CD4-positive, alpha-beta T cell treated with Interleukin-15 for 1 hour (primary cell): ENCODE results near the gene RAPGEF4.
"Not testable (repeated sequence)": the region's sequence is repeated elsewhere in the genome, so short reads cannot be mapped to it uniquely, and the experiment has no call there.

Experiments
- DNase-seq: peaks from one replicate; pipeline ENCODE4 v3.0.0-alpha.2; 2020

Gene RAPGEF4

DNA sequence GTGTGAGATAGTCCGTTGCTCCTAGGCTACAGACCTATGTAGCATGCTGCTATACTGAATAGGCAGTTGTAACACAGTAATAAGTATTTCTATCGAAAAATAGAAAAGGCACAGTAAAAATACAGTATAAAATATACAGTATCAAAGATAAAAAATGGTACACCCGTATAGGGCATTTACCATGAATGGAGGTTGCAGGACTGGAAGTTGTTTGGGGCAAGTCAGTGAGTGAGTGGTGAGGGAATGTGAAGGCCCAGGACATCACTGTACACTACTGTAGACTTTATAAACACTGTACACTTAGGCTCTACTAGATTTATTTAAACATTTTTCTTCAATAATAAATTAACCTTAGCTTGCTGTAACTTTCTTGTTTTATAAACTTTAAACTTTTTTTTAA lies 343.5 kb downstream of the RAPGEF4 start:
- no peak for DNase-seq

GRCh38 chr2:173079973-173080860 lies 344.6 kb downstream of the RAPGEF4 start:
- no peak for DNase-seq

- no peak for DNase-seq
Measured at GRCh38 chr2:173086518-173087213, 351.0 kb downstream of the RAPGEF4 start.

GRCh38 chr2:173087214-173087581 lies 351.6 kb downstream of the RAPGEF4 start:
- DNase-seq: no peak

- DNase-seq: no peak
Measured at GRCh38 chr2:173087793-173088496, 352.3 kb downstream of the RAPGEF4 start.

- DNase-seq: no peak
Measured at GRCh38 chr2:173090276-173090877, 354.7 kb downstream of the RAPGEF4 start.

DNA sequence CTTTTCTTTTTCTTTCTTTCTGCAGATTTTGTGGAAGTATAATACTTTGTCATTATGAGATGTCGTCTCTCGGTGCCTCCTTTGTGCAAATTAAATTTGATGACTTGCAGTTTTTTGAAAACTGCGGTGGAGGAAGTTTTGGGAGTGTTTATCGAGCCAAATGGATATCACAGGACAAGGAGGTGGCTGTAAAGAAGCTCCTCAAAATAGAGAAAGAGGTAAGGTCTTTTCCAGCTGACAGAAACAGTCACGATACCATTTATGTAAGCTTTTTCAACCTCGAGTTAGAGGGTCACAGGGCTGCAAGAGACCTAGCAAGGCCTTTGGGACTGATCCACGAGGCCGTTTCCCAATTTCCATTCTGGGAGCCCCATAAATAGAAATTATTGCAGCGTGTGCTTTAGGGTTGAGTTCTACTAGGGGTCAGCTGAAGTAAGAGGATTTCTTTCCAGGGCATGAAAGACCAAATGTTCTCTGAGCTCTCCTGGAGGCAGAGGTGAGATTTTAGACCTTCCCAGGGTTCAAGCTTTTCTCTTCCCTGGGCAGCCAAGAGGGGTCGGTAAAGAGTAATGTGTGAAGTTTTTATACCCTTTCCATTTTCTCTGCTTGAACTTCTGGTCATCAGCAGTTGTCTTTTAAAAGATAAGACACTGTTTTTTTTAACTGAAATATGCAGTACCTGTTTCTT lies 355.5 kb downstream of the RAPGEF4 start:
- DNase-seq: no peak

DNA sequence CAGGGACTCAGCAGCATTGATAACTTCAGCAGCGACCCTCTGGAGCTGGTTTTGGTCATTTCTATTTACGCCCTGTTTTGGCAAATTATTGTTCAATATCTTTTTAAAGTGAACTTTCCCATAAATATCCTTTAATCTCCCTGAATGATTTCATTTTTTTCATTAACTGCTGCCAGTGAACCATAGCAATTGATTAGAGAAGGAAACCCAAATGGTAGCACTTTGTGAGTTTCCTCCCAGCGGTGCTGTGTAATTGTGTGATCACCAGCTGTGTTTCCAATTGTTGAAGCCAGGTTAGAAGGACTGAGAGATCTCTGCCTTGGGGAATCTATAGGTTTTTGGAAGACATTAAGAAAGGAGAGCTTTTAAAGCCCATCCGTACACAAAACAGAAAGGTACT lies 356.3 kb downstream of the RAPGEF4 start:
- no peak for DNase-seq

DNA sequence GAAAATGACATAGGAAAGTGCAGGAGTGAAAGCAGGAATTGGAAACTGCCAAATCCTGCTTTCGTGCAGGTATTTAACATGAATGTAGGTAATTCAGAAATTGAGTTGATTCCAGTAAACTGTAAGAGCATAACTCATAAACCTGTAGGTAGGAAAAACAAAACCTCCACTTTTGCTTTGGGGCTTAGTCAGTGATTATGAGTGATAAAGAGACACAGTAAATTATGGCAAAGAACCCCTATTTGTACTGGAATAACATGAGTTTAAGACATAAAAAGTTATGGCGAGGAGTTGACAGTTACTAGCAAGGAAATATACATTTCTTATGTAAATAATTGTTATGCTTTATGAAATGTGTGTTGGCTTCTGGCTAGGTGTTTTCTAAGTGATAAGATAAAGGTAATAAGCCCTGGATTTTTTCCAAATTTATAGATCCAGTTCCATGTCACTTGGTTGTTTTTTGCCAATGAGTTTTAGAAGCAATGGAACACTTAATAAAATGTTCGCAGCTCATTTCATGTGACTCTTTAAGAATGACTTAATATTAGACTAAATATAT lies 357.3 kb downstream of the RAPGEF4 start:
- DNase-seq: no peak

GRCh38 chr2:173093617-173094016 lies 358.0 kb downstream of the RAPGEF4 start:
- DNase-seq: not testable (repeated sequence)

DNA sequence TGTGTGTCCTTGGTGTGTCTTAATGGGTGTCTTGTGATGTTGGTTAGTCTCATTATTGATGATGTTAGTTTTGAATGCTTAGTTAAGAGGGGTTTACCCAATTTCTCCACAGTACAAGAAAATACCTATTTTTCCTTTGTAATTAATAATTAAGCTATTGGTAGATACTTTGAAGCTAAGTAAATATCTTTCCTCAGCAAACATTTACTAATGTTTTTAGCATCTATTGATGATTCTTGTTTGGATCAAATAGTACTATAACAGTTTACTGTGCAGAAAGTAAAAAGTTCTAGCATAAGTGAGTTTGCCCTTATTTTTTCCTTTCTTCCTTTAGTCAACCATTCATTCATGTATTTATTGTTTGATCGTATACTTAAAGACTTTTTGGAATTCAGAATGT lies 359.1 kb downstream of the RAPGEF4 start:
- DNase-seq: no peak

DNA sequence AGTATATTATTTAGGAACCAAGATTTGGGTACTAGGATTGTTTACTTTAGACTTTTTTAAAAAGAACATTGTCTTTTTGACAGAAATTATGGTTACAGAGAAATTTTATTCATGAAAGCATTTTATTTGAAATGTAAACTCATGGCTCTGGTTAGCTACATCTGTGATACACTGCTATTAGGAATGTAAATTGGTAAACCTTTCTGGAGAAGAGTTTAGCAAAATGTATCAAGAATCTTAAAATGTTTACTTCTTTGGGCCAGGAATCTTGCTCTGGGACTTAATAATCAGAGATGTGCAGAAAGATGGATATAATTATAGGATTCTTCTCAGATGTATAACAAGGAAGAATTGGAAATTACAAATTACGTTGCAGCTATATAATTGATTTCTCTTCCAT lies 359.7 kb downstream of the RAPGEF4 start:
- DNase-seq: no peak

GRCh38 chr2:173099271-173099670 lies 363.6 kb downstream of the RAPGEF4 start:
- DNase-seq: no peak

GRCh38 chr2:173099804-173100203 lies 364.2 kb downstream of the RAPGEF4 start:
- no peak for DNase-seq

DNA sequence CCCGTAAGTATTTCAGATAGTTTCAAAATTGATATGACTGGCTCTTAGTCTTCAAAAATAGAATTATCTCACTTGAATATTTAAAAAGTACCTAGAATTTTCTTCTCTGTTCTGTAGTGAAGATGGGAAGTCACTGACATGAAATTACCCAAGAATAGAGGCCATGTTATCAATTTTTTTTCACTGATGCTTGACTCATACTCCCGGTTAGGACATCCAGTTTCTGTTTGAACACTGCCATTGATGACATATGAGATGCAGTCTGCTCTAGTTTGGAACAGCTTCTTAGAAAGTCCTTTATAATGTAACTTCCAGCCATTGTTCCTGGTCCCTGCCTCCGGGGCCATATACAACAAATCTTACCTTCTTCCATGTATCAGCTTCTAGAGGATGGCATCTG lies 366.0 kb downstream of the RAPGEF4 start:
- no peak for DNase-seq
